ELF-1 (cell line): ENCODE data around the gene CST6.

Experiments used
- DNase-seq: peaks from one replicate; pipeline ENCODE4 v3.0.0-alpha.2; 2016; ENCODE audit warnings: low read depth, low spot score

The CST6 gene

GRCh38 chr11:66011785-66012303 is at the start of gene CST6:
Gene CST6, plus strand, starts transcription at chr11:66012008. Its CDS starts 37 bp downstream, at chr11:66012045.
- DNase-seq, result peak; percentile 45

- no peak for DNase-seq
Observed at GRCh38 chr11:65962141-65962564, 49.7 kb upstream of the CST6 start.

GRCh38 chr11:65964906-65965305 is 46.9 kb upstream of the CST6 start:
- no peak for DNase-seq

GRCh38 chr11:65965986-65966762 is 45.6 kb upstream of the CST6 start:
- no peak for DNase-seq

GRCh38 chr11:65967329-65967934 is 44.4 kb upstream of the CST6 start:
- DNase-seq, result no peak

GRCh38 chr11:65968600-65969482 is 43.0 kb upstream of the CST6 start:
- DNase-seq, result no peak

GRCh38 chr11:65972116-65972515 is 39.7 kb upstream of the CST6 start:
- no peak for DNase-seq

GRCh38 chr11:65973439-65974110 is 38.2 kb upstream of the CST6 start:
- no peak for DNase-seq

GRCh38 chr11:65975771-65976170 is 36.0 kb upstream of the CST6 start:
- no peak for DNase-seq

- no peak for DNase-seq
Observed at GRCh38 chr11:65976216-65977176, 35.3 kb upstream of the CST6 start.

GRCh38 chr11:65977621-65978390 is 34.0 kb upstream of the CST6 start:
- DNase-seq, result no peak

GRCh38 chr11:65978391-65979238 is 33.2 kb upstream of the CST6 start:
- no peak for DNase-seq

- DNase-seq, result no peak
Observed at GRCh38 chr11:65979261-65979759, 32.5 kb upstream of the CST6 start.

- DNase-seq, result no peak
Observed at GRCh38 chr11:65981101-65981740, 30.6 kb upstream of the CST6 start.

- no peak for DNase-seq
Observed at GRCh38 chr11:65981972-65982823, 29.6 kb upstream of the CST6 start.

- no peak for DNase-seq
Observed at GRCh38 chr11:65982824-65983588, 28.8 kb upstream of the CST6 start.
